Measurements from ENCODE around the gene RNF144B.
"Not testable (repeated sequence)": the region's sequence is repeated elsewhere in the genome, so short reads cannot be mapped to it uniquely, and the experiment has no call there.

The RNF144B gene

DNA sequence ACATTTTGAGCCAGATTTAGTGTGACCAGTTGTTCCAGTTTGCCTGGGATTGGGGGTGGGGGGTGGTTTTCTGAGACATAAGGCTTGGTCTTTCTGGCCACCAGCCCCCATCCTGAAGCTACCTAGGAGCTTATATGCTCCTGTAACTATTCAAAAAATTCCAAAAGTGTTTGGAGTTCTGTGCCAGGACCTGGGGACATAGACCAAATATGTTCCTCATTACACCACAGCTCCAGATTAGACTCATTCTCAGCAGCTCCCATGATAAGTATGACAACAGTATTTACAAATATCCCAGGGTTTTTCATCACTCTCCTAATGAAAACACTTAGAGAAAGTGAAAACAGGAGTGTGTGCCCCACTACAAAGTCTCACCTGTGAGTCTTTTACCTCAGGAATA lies 37.8 kb upstream of the RNF144B start:
- no peak for DNase-seq (ENCODE audit: low spot score)

DNA sequence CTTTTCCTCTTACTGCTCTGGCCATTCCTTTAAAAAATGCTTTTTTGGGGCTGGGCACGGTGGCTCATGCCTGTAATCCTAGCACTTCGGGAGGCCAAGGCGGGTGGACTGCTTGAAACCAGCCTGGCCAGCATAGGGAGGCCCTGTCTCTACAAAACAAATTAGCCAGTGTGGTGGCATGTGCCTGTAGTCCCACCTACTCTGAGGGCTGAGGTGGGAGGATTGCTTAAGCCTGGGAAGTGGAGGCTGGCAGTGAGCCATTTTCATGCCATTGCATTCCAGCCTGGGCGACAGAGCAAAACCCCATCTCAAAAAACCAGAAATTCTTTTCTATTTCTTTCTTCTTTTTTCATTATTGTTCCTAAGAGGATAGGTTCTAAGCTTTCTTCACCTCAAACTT lies 36.9 kb upstream of the RNF144B start:
- TF ChIP-seq, protein P1, sequence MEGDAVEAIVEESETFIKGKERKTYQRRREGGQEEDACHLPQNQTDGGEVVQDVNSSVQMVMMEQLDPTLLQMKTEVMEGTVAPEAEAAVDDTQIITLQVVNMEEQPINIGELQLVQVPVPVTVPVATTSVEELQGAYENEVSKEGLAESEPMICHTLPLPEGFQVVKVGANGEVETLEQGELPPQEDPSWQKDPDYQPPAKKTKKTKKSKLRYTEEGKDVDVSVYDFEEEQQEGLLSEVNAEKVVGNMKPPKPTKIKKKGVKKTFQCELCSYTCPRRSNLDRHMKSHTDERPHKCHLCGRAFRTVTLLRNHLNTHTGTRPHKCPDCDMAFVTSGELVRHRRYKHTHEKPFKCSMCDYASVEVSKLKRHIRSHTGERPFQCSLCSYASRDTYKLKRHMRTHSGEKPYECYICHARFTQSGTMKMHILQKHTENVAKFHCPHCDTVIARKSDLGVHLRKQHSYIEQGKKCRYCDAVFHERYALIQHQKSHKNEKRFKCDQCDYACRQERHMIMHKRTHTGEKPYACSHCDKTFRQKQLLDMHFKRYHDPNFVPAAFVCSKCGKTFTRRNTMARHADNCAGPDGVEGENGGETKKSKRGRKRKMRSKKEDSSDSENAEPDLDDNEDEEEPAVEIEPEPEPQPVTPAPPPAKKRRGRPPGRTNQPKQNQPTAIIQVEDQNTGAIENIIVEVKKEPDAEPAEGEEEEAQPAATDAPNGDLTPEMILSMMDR (IDR thresholded peaks at IDR 0.05; ENCODE audit: extremely low read depth, missing control alignments), result no peak
- no peak for DNase-seq (ENCODE audit: low spot score)

More for the DNA sequence above, 37.8 kb upstream of the RNF144B start:
- TF ChIP-seq, protein P1 (IDR thresholded peaks at IDR 0.05; ENCODE audit: extremely low read depth, missing control alignments), result no peak

DNA sequence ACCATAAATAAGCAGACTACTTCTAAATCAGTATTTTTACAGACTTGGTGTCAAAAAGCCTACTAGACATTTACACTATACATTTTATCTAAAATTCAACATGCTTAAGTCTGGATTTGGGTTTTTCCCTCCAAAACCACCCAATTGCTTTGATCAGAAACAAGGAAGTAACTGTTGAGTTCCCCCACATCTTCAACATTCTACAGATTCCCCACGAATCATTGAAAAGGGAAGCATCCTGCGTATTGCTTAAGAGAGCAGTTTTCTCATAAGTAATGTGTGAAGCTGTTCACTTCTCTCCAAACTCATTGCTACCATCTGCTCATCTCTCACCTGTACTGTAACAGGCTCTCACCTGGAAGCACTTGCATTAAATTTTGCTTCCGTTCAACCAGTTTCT lies 36.4 kb upstream of the RNF144B start:
- TF ChIP-seq, protein P1 (IDR thresholded peaks at IDR 0.05; ENCODE audit: extremely low read depth, missing control alignments), result no peak
- no peak for DNase-seq (ENCODE audit: low spot score)

DNA sequence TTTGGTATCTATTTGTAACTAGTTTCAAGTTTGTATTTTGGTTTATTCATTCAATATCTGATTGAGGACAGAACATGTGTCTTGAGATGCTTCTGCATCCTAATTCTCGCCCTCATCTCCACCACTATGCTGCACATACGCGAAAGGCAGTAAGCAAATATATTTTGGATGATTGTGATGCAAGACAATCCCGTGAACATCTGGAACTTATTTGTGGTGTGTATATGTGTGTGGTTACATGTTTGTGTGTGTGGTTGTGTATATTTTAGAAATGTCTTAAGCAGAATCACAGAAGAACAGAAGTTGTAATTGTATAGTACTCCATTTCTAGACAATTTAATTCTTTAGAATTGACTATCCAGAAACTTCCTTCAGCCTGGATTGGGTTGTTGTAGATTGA lies 35.1 kb upstream of the RNF144B start:
- TF ChIP-seq, protein P1 (IDR thresholded peaks at IDR 0.05; ENCODE audit: extremely low read depth, missing control alignments), result no peak

DNA sequence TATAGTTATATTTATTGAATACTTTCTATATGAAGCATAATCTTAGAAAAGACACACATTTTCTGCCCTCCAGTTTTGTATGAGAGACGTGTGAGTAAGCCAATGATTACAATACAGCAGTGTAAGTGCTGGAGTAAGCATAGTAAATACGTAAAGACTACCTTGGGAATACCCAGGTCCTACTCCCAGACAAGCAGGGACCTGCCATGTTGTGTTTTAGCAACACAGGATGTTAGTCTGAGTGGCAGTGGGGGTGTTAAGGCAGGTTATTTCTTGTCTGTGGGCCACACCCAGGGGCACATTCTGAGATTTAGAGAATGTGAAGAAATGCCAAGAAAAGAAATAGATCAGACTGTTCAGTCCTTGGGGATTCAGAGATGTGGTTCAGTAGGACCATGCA lies 34.3 kb upstream of the RNF144B start:
- DNase-seq (ENCODE audit: low spot score), result no peak
- TF ChIP-seq, protein P1 (IDR thresholded peaks at IDR 0.05; ENCODE audit: extremely low read depth, missing control alignments), result no peak

More for the DNA sequence above, 35.1 kb upstream of the RNF144B start:
- no peak for DNase-seq (ENCODE audit: low spot score)

DNA sequence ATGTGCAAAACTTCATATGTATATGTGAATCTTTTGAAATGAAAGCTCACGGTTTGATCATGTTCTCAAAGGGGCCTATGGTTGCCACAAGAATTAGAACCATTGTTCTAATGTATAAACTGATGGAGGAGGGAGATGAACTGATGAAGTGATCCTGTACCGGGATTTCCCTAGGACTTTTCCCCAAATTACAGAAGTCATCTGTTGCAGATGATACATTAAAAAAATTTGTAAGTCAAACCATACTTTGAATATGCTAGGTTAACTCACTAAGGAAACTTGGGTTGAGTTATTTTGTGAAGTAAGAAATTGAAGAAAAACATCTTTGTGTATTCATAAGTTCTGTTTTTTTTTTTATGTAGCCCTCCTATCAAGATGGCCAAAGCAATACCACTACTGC lies 33.9 kb upstream of the RNF144B start:
- no peak for DNase-seq (ENCODE audit: low spot score)
- TF ChIP-seq, protein P1 (IDR thresholded peaks at IDR 0.05; ENCODE audit: extremely low read depth, missing control alignments), result no peak

DNA sequence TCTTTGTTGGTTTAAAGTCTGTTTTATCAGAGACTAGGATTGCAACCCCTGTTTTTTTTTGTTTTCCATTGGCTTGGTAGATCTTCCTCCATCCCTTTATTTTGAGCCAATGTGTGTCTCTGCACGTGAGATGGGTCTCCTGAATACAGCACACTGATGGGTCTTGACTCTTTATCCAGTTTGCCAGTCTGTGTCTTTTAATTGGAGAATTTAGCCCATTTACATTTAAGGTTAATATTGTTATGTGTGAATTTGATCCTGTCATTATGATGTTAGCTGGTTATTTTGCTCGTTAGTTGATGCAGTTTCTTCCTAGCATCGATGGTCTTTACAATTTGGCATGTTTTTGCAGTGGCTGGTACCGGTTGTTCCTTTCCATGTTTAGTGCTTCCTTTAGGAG lies 29.6 kb upstream of the RNF144B start:
- not testable (repeated sequence) for DNase-seq (ENCODE audit: low spot score)

DNA sequence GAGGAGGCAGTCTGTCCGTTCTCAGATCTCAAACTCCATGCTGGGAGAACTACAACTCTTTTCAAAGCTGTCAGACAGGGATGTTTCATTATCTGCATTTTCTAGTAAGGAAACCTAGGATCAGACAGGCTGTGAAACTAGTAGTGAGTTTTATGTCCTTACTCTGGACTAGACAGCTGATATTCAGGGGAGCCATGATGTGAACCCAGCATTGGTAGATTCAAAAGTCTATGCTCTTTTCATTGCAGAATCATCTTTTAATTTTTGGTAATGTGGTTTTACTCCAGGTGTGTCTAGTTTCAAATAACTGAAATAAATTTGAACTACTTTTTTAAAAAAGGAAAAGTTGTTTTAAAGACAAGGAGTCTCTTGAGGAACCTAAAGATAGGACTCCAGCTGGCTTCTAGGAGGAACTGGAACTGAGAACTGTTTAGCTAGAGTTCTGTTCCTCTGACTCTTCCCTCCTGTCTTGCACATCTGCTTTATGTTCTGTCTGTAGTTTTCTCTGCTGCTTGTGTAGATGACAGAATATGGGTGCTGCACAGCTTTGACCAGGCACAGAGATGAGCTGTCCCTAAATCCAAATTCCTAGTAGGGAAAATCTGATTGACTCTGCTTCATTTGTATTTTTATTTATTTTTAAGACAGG lies 27.8 kb upstream of the RNF144B start:
- DNase-seq (ENCODE audit: low spot score), result peak; percentile 49
- TF ChIP-seq, protein P1 (IDR thresholded peaks at IDR 0.05; ENCODE audit: extremely low read depth, missing control alignments), result no peak

Measured in GM20000 (cell line).